Aorta (tissue), 5 donors: ENCODE data around the gene NEK5. TPM values are rescaled to one million over a fixed set of nuclear protein-coding genes. Genes with fewer than 3 reads are reported as not detected.

Experiments used
- ATAC-seq: fragments of 200-7000 bp; cut with Tn5 transposase; one replicate; pipeline ENCODE4 v1.9.1; 2022; ENCODE audit warnings: moderate library complexity; ENCODE audit not compliant: low FRiP score
- DNase-seq, 2 donors: peaks; one replicate each; pipeline ENCODE4 v3.0.0-alpha.2; 2020
- H3K27ac ChIP-seq, 2 donors: one replicate each; pipeline ENCODE4 v1.5.1; 2013; ENCODE audit warnings: low read length in 2 of 2, mild to moderate bottlenecking in 2 of 2, moderate library complexity in 2 of 2, control low read depth in 1 of 2, inconsistent platforms in 1 of 2, low read depth in 1 of 2
- H3K27me3 ChIP-seq, 2 donors: one replicate each; pipeline ENCODE4 v1.6.1; 2013; ENCODE audit warnings: control low read depth in 1 of 2, low read length in 1 of 2, mild to moderate bottlenecking in 1 of 2, moderate library complexity in 1 of 2; ENCODE audit not compliant: insufficient read depth in 2 of 2, control insufficient read depth in 1 of 2
- H3K36me3 ChIP-seq, 2 donors: one replicate each; pipeline ENCODE4 v1.6.1; 2013; ENCODE audit warnings: control low read depth in 1 of 2, low read length in 1 of 2, mild to moderate bottlenecking in 1 of 2; ENCODE audit not compliant: insufficient read depth in 2 of 2, control insufficient read depth in 1 of 2
- H3K4me1 ChIP-seq, 2 donors: one replicate each; pipeline ENCODE4 v1.6.1; 2013; ENCODE audit warnings: low read length in 2 of 2, control low read depth in 1 of 2, mild to moderate bottlenecking in 1 of 2, moderate library complexity in 1 of 2; ENCODE audit not compliant: insufficient read depth in 2 of 2, control insufficient read depth in 1 of 2
- H3K4me3 ChIP-seq, 2 donors: one replicate each; pipeline ENCODE4 v1.5.1; 2013; ENCODE audit warnings: low read length in 2 of 2, control low read depth in 1 of 2, mild to moderate bottlenecking in 1 of 2
- H3K9me3 ChIP-seq: one replicate; pipeline ENCODE4 v1.6.1; 2013; ENCODE audit warnings: mild to moderate bottlenecking, low read length; ENCODE audit not compliant: control insufficient read depth
- WGBS, 2 donors: extraction: QIAGEN DNeasy Blood & Tissue Kit; methylation state at CpG; one replicate each; pipeline ENCODE4 v1.1.7; 2013; 5-methylcytosine and 5-hydroxymethylcytosine counted together
- intact Hi-C, 2 donors: fragments of 100-400 bp; cut with DNase I; formaldehyde crosslinking; loops; one replicate each; pipeline versions ENCODE4 v1.14.2 to v1.15.0; 2022
- polyA plus RNA-seq, 2 donors: library from polyadenylated mRNA; stranded (reverse); fragments of 200-250 nt; gene quantifications; one replicate each; pipeline ENCODE4 v1.2.3, GENCODE V29; 2013
- total RNA-seq, 2 donors: library from RNA; stranded (reverse); fragmentation: NEBNext Ultra II Directional; extraction: Animal tissue kit (Norgen Biotek cat#: 25700); gene quantifications; one replicate each; pipeline ENCODE4 v1.2.1, GENCODE V29; 2021
- donor health status: healthy with polysubstance abuse.
- donor health status: Bipolar disorder and iron deficiency.
- donor health status: DM: no; HTN: no; CAD: no.
- donor health status: DM: no; HTN: no; CAD: no.
- donor health status: DM: yes; HTN: yes; CAD: no.

The NEK5 gene
- total and polyA plus RNA-seq, 4 donors = 0.15 to 1.4 (median 0.58) TPM; not detected in 1

DNA sequence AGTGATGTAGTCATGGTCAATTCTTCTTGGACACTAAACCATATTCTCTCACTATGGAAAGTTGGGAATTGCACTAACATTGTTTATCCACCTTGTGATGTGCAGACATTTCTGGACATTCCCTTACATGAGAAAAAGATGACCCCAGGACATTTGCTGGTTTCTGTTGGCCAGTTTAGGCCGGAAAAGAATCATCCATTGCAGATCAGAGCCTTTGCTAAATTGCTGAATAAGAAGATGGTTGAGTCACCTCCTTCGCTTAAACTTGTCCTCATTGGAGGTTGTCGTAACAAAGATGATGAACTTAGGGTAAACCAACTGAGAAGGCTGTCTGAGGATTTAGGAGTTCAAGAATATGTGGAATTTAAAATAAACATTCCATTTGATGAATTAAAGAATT, 104.4 kb downstream of the NEK5 start, which contains the start of gene UTP14C:
TSS of gene UTP14C (plus strand) at position 211 of the 400 bp plus-strand sequence. CDS start 4,114 bp downstream, outside the sequence.
- no peak within 1 kb of the TSS for H3K27ac ChIP-seq
- WGBS, 2 donors = 98% methylated on average over 3 of the region's 3 CpGs
- intact Hi-C loops = no loop called here
- DNase-seq = no peak
- peaks cover 0 to 2% of the 10 kb centered on the region in 2 donors for H3K4me1 ChIP-seq
- peaks cover 3% of the 10 kb centered on the region for H3K9me3 ChIP-seq
- no peaks in the 10 kb centered on the region for H3K27me3 ChIP-seq
- no peak within 1 kb of the TSS for H3K4me3 ChIP-seq
- ATAC-seq = no peak
- peaks cover 7 to 9% of the 10 kb centered on the region in 2 donors for H3K36me3 ChIP-seq

GRCh38 chr13:52022356-52022755, 106.5 kb downstream of the NEK5 start:
- ATAC-seq (no peak), DNase-seq (no peak)
- 98 to 99% methylated on average over 2 of the region's 2 CpGs for WGBS, 2 donors
- H3K27ac ChIP-seq = no peak overlapping the region
- peaks cover 3 to 9% of the 10 kb centered on the region in 2 donors for H3K36me3 ChIP-seq
- peaks cover 3% of the 10 kb centered on the region for H3K9me3 ChIP-seq
- intact Hi-C loops = no loop called here
- peaks cover 1 to 2% of the 10 kb centered on the region in 2 donors for H3K4me1 ChIP-seq
- H3K4me3 ChIP-seq = no peak overlapping the region
- H3K27me3 ChIP-seq = no peaks in the 10 kb centered on the region

GRCh38 chr13:52020191-52020590, 108.7 kb downstream of the NEK5 start:
- Histone ChIP-seq H3K9me3 (no peaks in the 10 kb centered on the region), H3K4me3 (no peak overlapping the region), H3K27ac (no peak overlapping the region), H3K4me1 (peaks cover under 1 to 1% of the 10 kb centered on the region in 2 donors), H3K36me3 (peaks cover 1 to 9% of the 10 kb centered on the region in 2 donors), H3K27me3 (no peaks in the 10 kb centered on the region)
- no peak for ATAC-seq
- WGBS, 2 donors = 93% methylated on average over 3 of the region's 3 CpGs
- no peak for DNase-seq
- intact Hi-C loops = no loop called here

GRCh38 chr13:52016296-52016695, 112.6 kb downstream of the NEK5 start:
- H3K4me1 ChIP-seq = peaks cover 0 to 1% of the 10 kb centered on the region in 2 donors
- H3K27me3 ChIP-seq = no peaks in the 10 kb centered on the region
- H3K9me3 ChIP-seq = no peaks in the 10 kb centered on the region
- H3K4me3 ChIP-seq = no peak overlapping the region
- ATAC-seq (no peak), DNase-seq (no peak)
- intact Hi-C loops = loop anchor here in 1 of 2 donors (10.0 kb wide), 2 partner anchors 201 to 439 kb away; partner anchors contain the start of genes CKAP2 and VPS36
- H3K36me3 ChIP-seq = peaks cover 1 to 7% of the 10 kb centered on the region in 2 donors
- no peak overlapping the region for H3K27ac ChIP-seq
- WGBS, 2 donors = 94 to 96% methylated on average over 3 of the region's 3 CpGs

DNA sequence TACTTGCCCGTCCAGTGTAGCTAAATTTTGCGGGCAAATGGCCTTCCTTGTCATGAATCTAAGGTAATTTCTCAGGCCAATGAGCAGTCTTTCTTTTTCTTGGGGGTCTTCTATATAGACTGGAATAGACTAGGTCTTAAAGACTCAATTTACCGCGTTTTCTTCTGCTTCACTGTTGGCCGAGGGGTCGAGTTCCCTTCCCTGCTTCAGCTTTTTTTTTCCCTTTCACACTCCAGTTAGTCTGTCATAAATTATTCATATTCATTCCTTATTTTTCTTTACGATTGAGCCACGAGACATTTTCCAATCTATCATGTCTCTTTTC, 116.4 kb downstream of the NEK5 start:
- Histone ChIP-seq H3K9me3 (no peaks in the 10 kb centered on the region), H3K4me1 (no peaks in the 10 kb centered on the region), H3K36me3 (no peaks in the 10 kb centered on the region), H3K27me3 (no peaks in the 10 kb centered on the region), H3K4me3 (peak overlapping the region; percentile 96 to 99), H3K27ac (no peak overlapping the region)
- WGBS, 2 donors = 0% methylated on average over 8 of the region's 8 CpGs
- intact Hi-C loops = loop anchor here in 1 of 2 donors (10.0 kb wide), 2 partner anchors 198 to 442 kb away; partner anchors contain the start of genes CKAP2 and VPS36
- no peak for ATAC-seq
- DNase-seq = no peak

- no peaks in the 10 kb centered on the region for H3K36me3 ChIP-seq
- ATAC-seq (peak; percentile 100), DNase-seq (peak; percentile 100)
- H3K4me3 ChIP-seq = peak within 1 kb of the TSS; percentile 96 to 99
- intact Hi-C loops = loop anchor here in 1 of 2 donors (10.0 kb wide), 2 partner anchors 197 to 443 kb away; partner anchors contain the start of genes CKAP2 and VPS36
- no peak within 1 kb of the TSS for H3K27ac ChIP-seq
- no peaks in the 10 kb centered on the region for H3K4me1 ChIP-seq
- 0% methylated on average over 81 to 82 of the region's 82 CpGs for WGBS, 2 donors
- H3K27me3 ChIP-seq = no peaks in the 10 kb centered on the region
- no peaks in the 10 kb centered on the region for H3K9me3 ChIP-seq
Observed at GRCh38 chr13:52011632-52012511, 117.0 kb downstream of the NEK5 start, which contains the start of gene ALG11. Gene ALG11, plus strand, starts transcription at chr13:52012398. Its CDS starts 21 bp downstream, at chr13:52012419.

DNA sequence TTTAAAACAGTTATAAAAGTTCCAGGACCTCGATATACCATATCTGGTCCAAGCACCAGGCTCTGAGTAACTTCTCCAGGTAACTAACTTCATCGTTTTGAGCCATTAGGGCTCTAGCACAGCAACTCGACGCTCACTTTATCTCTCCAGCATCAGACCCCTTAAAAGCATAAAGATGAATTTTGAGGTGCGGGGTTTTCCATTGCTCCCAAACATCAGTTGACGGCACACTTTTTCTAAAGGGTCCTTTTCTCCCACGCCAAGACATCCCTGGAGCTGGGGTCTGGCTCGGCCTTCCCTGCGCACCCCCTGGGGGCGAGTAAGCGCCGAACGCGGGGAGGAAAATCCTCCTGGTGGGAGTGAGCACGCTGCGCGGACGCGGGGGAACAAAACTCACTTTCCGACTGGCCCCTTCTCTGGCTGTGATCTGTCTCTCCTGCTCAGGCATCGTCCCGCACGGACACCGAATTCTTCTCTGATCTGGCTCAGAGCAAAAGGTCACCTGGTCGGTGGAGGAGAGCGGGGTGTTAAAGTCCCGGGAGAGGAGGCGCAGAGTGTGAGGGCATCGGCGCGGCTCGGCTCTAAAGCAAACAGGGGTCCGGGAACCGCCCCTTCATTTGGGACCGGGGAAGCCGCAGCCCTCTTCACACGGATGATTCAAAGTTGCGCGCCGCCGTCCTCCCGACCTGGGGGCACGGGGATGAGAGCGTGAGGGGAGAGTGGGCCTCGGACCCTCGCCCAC, 117.8 kb downstream of the NEK5 start, which contains the start of gene ATP7B:
TSS of gene ATP7B (minus strand) at position 561 of the 742 bp plus-strand sequence. CDS start at position 448, 113 bp downstream.
- Histone ChIP-seq H3K9me3 (no peaks in the 10 kb centered on the region), H3K36me3 (no peaks in the 10 kb centered on the region), H3K4me1 (no peaks in the 10 kb centered on the region), H3K4me3 (peak within 1 kb of the TSS; percentile 96 to 99), H3K27me3 (no peaks in the 10 kb centered on the region), H3K27ac (no peak within 1 kb of the TSS)
- ATAC-seq (peak; percentile 67), DNase-seq (peak in 1 of 2 donors; percentile 55)
- intact Hi-C loops = loop anchor here in 1 of 2 donors (10.0 kb wide), 2 partner anchors 196 to 444 kb away; partner anchors contain the start of genes CKAP2 and VPS36
- 3 to 4% methylated on average over 44 to 46 of the region's 46 CpGs for WGBS, 2 donors

- Histone ChIP-seq H3K36me3 (no peaks in the 10 kb centered on the region), H3K4me3 (no peak overlapping the region), H3K4me1 (no peaks in the 10 kb centered on the region), H3K27ac (no peak overlapping the region), H3K27me3 (no peaks in the 10 kb centered on the region), H3K9me3 (no peaks in the 10 kb centered on the region)
- intact Hi-C loops = loop anchor here (5.0 to 10.0 kb wide), 3 partner anchors 195 to 553 kb away; partner anchors contain the start of genes CKAP2 (in 1 of the 2) and VPS36 (in 1 of the 2)
- no peak for ATAC-seq
- DNase-seq = no peak
- WGBS, 2 donors = 71 to 74% methylated on average over 6 of the region's 6 CpGs
Observed at GRCh38 chr13:52009946-52010345, 118.9 kb downstream of the NEK5 start.
